Endothelial cell of coronary artery (primary cell): ENCODE measurements around the gene S100PBP. TPM values are rescaled to one million over a fixed set of nuclear protein-coding genes. Genes with fewer than 3 reads are reported as not detected.

ENCODE experiments used
- total RNA-seq: library from RNA; depleted of rRNA; stranded (reverse); fragments of >200 nt; gene quantifications from 2 replicates; pipeline ENCODE4 v1.2.3, GENCODE V29; 2014

The S100PBP gene
- total RNA-seq = 23.3 and 41.2 TPM in 2 replicates

DNA sequence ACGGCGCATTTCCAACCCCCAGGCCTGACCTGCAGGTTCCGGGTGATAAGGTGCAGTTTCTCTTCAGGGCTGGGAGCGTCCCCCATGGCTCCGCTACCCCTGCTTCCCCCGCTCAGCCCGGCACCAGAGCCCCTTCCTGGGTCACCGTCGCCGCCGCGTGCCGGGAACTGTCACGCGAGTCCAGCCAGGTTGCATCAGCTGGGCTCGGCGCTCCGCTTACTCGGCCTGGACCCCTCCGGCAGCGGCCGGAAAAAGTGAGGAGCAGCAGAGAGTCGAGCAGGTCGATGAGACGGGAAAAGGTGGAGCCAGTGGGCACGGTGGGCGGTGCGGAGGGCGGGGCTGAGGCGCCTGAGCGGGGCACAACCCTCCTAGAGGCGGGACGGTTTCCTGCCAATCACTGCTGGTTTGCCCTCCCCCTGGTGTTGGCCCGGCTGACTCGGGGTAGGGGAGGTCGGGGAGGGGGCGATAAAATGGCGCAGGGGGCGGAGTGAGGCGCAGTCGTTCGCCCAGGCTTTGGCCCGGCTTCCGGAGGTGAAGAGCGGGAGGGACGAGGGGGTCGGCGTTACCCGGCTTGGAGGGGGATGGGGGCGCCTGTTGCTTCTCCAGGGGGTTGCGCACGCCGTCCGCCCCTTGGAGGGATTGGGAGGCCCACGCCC is at the start of gene S100PBP, which contains the start of gene YARS1:
TSS of gene S100PBP (plus strand) at position 495 of the 656 bp plus-strand sequence. CDS start 8,447 bp downstream, outside the sequence.
TSS of gene YARS1 (minus strand) at position 200 of the 656 bp plus-strand sequence. CDS start at position 86, 114 bp downstream.

DNA sequence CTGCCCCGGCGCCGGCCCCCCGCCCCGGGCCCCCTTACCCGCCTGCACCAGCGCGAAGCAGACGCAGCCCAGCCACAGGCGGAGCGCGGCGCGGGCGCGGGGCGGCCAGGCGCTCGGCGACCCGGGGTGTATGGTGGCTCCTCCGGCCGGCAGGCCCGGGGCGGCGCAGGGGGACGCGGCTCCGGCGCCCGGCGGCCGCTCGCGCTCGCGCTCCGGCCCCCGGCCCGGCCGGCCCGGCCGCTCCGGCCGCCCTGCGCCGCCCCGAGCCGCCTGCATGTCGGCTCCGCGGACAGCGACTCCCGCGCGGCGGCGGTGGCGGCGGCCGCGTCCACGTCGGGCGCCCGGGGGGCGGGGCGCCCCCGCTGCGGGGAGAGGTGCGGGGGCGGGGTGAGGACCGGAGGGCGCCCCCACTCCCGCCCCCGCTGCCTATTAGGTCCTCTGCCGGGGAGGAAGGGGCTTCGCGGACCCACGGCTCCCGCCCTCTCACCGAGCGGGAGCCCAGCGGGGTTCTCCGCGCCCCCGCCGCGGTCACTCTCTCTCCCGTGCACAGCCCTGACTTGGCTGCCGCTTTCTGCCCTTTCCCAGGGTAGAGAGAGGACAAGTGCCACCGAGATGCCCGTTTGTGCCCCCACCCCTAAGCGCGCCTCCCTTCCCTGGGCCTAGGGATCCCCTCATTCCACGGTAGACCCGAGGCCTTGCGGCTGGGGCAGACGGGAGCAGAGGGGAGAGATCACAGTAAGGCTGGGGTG is 53.3 kb downstream of the S100PBP start, which contains the start of gene FNDC5:
TSS of gene FNDC5 (minus strand) at position 298 of the 749 bp plus-strand sequence.

DNA sequence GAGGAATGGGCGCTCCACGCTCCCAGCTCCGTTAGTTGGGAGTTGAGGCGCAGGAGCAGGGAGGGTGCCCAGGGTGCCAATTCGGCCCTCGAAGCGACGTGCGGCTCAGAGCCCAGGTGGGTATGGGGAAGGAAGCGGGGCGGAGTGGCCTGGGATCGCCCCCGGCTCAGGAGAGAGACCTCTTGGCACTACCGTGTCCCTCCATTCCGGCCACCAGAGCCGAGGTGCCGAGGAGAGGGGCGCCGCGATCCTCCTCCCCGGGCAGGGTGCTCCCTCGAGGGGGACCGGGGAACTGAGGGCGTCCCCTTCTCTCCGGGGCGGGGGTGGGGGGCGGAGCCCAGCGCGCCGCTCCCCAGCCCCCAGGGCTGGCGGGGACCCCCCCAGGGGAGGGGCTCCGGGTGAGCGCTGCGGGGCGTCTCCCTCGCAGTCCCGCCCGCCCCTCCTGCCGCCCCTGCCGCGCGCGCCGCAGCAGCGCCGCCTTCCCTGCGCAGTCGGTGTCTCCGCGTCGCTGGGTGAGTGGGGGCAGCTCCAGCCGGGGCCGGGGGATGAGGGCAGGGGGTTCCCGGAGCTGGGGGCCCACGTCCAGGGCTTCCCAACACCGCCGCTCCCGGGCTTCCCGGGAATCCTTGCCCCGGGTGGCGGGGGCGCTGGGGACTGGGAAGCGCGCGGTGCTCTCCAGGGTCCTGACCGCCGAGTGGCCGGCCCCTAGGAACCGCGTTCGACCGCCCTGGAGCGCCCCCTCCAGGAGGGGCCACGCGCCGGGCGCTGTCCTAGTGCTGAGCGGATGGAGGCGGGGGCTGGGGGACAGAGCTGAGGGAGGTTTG is 68.8 kb downstream of the S100PBP start, which contains the start of gene HPCA:
TSS of gene HPCA (plus strand) at position 488 of the 824 bp plus-strand sequence. CDS start 2,408 bp downstream, outside the sequence.

DNA sequence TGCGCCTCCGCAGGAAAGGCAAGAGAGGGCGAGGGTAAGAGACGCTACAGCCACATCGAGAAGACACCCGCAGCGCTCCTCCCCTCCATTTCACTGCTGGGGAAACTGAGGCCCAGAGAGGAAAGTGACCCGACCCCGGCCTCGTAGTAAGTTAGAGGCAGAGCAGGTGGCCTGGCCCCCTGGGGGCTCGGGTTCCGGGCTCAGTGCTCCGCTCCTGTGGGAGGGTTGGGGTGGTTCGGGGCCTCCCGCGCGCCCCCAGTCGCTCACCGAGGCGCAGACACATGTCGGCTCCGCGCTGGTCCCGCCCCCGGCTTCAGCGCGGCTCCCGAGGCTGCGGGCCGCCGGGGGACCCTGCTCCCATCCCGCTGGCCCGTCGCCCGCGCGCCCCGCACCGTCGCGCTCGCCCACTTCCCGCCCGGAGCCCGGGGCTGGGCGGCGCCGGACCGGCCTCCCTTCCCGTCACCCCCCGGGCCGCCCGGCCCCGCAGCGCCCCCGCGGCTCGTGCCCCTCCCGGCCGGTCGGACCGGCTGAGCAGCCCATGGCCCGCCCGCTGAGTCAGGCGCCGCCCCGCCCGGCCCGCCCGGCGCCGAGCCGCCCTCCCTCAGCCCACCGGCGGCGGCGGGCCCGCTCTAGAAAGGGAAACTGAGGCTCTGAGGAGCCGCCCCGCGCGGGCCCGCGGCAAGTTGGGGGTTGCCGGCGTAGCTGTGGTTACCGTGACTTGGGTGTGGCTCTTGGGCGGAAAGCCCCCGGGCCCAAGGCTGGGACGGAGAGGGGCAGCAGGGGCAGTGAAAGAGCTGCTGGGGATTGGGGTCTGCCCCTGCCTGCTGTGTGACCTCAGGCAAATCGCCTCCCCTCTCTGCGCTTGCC is 83.7 kb downstream of the S100PBP start, which contains the start of gene TMEM54:
TSS of gene TMEM54 (minus strand) at position 434 of the 867 bp plus-strand sequence. CDS start at position 283, 151 bp downstream.

Other genes starting within 250 kb of the S100PBP start
- 30.7 and 39.5 TPM in 2 replicates for gene ZBTB8OS, start 167.1 kb upstream of the S100PBP start, total RNA-seq
- 118 and 143 TPM in 2 replicates for gene RBBP4, start 166.4 kb upstream of the S100PBP start, total RNA-seq
- 7.0 and 12.3 TPM in 2 replicates for gene SYNC, start 114.9 kb upstream of the S100PBP start, total RNA-seq
- 84.2 and 100 TPM in 2 replicates for gene YARS1, start 295 bp upstream of the S100PBP start, total RNA-seq
- 0.19 and 0.27 TPM in 2 replicates for gene FNDC5, start 53.3 kb downstream of the S100PBP start, total RNA-seq
- gene HPCA, start 68.8 kb downstream of the S100PBP start, total RNA-seq = not detected in 2 replicates
- gene TMEM54, start 83.7 kb downstream of the S100PBP start, total RNA-seq = 39.2 and 46.5 TPM in 2 replicates
- 19.7 and 29.2 TPM in 2 replicates for gene RNF19B, start 147.2 kb downstream of the S100PBP start, total RNA-seq
- 75.1 and 88.6 TPM in 2 replicates for gene AK2, start 219.2 kb downstream of the S100PBP start, total RNA-seq